ENCODE measurements around the gene AGXT2.
"Not testable (repeated sequence)": the region's sequence is repeated elsewhere in the genome, so short reads cannot be mapped to it uniquely, and the experiment has no call there.

The AGXT2 gene

DNA sequence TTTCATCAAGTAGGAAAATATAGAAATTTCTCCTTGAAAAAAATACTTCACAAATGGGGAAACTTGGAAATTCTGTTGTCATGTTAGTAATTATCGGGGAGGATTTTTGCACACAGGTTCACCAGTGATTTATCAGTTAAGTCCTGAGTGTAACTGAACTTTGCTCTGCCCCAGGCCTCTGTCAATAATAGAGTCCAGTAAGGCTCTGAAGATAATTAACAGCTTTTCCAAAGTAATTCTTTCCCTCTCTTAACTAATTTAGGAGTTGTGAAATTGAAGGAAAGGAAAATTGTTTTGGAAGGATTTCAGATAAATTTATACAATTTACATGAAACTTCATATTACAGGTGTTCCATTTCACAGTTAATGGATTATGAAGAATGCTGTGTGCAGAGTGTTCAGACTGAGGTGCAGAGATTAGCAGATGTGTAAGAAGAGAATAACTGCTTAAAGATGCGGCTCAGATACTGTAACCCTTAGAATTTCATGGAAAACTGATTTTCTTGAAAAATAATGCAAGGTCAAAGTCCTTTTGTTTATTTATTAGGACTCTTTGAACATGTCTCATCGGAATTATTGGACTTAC, 2.9 kb upstream of the AGXT2 start:
- DNase-seq: no peak

DNA sequence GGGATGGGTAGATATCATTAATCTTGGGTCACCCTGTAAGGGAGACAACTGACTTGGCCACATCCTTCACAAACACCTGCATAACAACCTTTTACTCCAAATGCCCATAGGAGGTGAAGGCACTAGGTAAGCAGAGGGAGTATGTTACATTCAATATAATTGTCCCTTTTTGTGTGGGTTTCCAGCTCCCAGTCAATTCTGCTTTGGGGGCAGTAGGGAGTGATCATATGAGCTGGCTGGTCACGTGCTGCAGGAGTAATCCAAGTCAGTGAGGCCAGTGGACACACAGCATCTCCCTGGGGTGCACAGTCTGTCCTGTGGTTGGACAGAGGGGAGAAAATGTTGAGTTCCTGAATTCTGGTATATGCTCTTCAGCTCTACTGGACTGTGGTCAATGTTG, 1.2 kb upstream of the AGXT2 start:
- DNase-seq: no peak

DNA sequence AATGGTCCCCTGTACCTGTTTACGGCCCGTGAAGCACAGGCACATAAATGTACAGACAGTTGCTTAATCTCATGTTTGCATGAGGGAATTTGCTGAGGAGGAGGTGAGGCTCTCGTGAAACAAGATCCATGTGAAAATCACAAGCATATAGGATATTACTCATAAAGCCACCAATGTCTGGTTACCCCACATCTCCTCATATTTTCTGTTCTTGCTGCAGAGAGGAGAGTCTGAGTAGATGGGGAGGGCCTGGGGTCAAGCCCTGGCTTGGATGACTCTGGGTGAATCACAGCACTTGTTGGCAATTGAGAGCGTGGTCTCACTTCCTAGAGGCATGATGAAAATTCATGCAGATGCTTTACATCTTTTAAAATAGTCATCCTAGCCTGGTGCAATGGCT, 975 bp downstream of the AGXT2 start:
- DNase-seq: no peak

DNA sequence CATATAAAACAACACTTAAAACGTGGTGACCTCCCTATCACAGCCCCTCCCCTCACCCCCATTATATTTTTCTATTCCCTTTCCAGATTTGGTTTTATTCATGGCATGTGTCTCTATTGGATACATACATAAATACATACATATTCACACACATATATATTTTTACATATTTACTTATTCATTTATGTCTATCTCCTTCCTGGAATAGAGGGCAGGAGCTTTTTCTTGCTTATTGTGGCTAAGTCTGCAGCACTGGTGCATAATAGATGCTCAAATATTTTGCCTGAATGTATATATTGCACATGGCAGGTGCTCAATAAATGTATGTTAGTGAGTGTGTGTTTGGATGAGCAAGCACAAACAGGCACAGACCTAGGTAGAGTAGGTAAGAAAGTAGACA, 2.5 kb downstream of the AGXT2 start:
- no peak for DNase-seq

DNA sequence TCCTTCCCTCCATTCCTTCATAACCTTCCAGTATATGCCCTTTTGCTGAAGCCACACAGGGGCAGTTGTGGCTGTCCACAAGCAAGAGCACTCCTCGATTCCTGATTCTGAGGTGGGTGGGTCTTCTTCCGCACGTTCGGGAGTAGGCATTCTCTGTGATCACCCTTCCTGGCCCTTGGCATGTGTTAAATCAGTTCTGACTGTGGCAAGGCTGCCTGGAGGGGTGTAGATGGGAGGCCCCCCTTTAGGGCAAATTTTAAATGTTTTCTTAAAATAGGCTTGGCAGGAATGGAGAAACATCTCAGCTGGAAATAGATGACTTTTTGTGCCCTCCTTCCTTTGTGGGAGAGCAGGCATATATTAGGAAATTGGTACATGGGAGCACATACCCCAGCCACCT, 3.1 kb downstream of the AGXT2 start:
- DNase-seq: no peak

DNA sequence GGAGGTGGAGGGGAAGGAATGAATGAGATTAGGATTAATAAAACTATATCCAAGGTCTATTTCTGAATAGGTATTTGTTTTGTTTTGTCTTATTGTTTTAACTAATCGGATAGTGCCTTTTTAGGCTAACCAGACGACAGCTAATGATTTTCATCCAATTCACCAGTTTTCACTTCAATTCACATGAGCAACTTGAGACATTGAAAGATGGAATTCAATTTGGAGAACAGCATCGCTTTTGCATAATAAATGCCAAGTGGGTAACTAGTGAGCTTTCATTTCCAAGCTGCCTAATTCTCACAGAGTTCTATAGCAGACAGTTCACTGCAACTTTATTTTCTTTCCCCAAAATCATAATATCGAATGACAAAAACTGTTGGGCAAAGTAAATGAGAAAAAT, 5.0 kb downstream of the AGXT2 start:
- DNase-seq: no peak

DNA sequence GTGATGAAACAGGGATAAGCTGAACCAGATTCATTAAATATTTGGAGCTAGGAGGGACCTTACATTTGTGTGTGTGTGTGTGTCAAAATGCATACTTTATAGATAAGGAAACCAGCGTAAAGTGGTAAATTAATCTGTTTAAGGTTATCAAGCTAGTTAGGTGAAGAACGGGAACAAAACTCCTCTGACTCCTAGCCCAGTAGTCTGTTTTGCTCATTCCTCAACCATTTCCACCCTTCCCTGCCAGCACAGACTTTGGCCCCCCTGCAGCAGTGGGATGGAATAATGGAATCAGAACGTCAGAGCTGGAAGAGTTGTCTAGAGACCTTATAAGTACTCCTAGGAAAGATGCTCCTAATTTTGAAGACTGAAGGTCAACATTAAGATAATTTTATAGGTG, 6.5 kb downstream of the AGXT2 start:
- no peak for DNase-seq

DNA sequence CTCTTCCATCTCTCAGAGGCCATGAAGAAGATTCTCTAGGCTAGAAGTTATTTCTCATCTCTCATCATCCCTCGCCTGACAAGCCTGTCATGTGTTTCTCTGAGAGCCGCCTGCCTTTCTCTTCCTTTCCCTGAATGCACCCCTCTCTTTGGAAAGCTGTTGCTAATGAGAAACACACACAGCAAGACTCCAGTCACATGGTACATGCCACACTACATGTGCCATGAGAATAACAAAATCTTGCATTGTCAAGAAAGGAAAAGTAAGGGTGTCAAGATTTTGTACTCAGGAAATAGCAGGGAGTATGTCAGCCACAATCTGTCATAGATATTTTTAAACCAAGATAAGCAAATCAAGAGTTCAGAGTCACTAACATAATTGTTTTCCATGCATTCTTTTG, 8.9 kb downstream of the AGXT2 start:
- peak; percentile 53 for DNase-seq

DNA sequence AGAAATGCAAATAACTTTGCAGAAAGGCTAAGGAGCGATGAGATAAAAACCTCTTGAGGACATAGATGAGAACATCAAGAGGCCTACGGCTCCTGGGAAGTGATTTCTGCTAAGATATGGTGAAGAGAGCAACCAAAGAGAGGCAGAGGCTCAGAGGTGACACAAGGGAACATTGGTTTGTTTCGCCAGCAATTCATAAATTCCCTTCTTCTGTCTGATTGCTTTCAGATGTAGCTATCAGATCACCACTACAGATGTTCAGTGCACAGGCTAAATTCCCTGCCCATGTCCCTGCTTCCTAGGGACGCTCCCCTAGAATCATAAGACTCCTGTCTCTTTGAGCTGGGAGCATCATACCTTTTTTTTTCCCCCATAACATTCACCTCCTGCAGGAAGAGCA, 11.2 kb downstream of the AGXT2 start:
- no peak for DNase-seq

DNA sequence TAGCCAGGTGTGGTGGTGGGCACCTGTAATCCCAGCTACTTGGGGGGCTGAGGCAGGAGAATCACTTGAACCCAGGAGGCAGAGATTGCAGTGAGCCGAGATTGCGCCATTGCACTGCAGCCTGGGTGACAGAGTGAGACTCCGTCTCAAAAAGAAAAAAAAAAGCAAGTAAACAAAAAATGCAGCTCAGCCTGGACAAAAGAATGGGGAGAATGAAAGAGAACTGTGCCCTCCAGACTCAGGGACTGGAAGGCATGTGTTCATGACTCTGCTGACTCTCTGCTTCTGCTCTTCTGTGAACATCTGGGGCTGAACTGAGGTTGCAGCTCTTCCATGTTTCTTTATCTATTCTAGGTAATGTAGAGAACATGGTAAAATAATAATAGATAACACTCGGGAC, 11.8 kb downstream of the AGXT2 start:
- not testable (repeated sequence) for DNase-seq

DNA sequence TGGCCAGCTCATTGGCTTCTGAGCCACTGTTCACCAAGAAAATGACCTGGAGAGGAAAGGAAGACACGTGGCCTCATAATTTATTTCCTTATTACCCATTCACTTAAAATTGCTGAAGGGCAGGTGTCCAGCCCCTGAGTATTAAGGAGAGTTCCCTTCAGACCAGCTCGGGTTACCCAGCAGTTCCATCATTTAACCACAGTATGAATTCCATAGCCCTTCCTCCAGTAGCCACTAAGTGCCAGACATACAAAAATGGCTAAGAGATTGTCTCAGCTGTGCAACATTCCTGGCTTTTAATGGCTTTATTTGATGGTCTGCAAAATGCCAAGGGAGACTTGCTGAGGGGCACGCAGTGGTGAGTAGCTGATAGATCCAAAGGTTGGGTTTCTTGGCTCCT, 12.5 kb downstream of the AGXT2 start:
- no peak for DNase-seq

DNA sequence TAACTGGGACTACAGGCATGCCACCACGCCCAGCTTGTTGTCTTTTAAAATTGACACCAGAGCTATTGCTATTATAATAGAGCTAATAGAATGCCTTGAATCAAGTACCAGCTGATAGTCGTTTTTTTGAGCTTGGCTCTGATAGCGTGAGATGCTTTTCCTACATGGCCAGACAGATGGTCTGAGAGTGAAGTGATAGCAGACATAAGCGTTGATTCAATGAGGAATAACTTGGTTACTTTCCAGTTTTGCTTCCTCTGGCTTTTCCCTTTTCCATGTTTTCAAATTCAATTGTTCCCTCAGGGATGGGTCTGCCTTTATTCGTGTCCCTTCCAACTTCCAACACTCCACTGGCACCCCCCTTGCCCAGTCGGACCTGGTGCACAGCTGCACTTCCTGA, 15.4 kb downstream of the AGXT2 start:
- no peak for DNase-seq

DNA sequence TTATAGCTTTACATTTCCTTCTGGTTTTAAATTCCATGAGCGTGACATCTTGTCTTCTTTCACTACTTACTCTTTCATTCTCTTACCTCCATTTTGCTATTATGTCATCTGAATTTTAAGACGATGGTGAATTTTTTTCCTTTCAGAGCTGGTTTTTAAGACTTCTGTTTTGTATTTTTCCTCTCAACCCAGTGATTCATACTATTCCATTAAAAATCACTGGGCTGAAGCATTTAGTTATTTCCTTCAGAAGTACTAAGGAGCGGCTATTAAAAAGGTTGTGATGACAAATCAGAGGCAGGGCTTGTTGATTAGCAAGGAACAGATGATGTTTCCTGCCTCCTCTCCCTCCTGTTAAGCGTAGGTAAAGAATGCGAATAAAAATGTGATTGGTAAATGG, 16.5 kb downstream of the AGXT2 start:
- no peak for DNase-seq

DNA sequence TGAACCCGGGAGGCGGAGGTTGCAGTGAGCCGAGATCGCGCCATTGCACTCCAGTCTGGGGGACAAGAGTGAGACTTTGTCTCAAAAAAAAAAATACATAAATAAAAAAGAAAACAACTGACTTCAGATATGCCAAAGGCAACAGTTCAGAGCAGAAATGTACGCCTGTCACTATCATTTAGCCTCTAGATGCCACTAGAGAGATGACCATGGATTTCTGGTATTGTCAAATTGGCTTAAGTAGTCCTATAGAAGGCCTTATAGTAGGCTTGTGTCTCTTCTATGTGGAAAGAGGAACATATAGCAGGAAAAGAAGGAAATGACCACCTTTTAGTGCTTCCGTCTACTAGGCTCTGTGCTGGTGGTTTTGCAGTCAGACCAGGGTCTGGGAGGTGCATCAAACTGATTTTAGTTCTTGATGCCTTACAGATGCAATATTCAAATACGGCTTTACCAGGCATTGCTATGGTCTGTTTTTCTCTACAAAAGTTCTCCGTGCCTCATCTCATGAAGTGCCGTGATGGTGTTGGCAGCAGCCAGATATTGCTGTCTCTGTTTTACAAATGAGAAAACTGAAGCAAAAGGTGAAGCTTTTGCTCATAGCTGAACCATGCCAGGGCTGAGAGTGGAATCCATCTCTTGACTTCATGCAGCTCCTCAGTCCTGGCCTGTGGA, 17.2 kb downstream of the AGXT2 start:
- no peak for DNase-seq

DNA sequence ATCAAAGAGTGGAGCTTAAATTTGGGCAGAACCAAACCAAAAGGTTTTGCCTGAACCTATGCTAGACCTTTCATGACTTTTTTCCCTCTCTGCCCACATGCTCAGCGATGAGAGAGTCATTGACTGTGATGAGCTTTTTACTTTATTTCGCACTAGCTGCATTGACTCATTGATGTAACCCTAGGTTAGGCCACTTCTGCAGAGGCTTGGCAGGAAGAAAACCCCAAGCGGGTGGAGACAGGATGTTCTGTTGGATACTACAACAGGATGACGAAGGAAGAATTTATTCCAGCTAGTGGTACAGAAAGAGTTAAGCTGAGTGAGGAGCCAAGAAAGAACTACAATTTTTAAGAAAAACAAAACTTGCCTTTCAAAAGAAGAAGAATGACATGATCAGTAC, 18.4 kb downstream of the AGXT2 start:
- no peak for DNase-seq

DNA sequence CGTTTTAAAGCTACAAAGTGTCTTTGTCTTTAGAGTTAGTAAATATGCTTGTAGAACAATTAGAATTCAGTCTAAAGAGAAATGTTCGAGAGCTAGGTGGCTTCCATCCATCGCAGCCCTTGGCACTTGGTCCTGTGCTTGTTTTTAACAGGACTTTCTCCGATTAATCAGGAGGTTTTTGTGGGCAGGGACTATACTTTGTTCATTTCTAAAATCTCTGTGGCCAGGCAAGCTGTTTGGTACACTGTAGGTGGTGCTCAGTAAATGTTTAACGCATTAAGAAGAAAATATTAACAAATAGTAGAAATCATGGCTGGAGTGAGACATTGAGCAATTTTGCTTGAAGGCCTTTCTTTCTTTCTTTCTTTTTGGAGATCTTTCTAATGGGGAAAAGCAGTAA, 20.8 kb downstream of the AGXT2 start:
- DNase-seq: no peak

DNA sequence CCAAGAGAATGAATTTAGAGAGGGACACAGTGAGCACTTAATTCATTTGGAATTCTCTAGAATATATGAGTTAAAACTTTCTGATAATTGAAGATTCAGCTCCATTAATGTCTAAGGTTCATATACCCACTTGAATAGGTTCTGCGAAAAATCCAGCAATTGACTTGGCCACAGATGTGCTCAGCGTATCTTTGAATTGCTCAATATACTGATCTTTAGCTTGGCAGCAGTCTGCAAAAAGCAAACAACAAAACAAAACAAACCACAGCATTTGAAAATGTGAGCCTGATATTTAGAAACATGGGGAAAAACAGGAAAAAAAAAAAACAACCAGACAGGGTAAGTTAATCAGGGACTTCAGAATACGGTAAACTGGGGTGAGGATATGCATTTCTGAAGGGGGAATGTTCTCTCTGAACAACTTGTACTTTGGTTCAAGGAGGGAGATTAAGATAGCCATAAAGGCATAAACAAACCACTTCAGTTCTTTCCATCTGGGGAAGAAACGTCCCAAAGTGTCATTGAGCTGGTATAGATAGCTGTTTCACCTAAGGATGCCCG, 21.4 kb downstream of the AGXT2 start:
- no peak for DNase-seq

DNA sequence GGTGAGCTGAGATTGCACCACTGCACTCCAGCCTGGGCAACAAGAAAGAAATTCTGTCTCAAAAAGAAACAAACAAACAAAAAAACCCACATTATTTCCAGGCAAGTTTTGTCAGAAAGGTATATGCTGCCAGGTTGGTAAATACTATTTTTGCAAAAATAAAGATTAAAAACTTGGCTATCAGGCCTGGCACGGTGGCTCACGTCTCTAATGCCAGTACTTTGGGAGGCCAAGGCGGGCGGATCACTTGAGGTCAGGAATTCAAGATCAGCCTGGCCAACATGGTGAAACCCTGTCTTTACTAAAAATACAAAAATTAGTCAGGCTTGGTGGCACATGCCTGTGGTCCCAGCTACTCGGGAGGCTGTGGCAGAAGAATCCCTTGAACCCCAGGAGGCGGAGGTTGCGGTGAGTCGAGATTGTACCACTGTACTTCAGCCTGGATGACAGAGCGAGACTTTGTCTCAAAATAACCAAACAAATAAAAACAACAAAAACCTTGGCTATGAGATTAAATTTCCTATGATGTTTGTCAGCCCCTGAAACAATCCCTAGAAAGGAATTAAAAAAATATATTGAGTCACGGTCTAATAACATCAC, 22.7 kb downstream of the AGXT2 start:
- no peak for DNase-seq

DNA sequence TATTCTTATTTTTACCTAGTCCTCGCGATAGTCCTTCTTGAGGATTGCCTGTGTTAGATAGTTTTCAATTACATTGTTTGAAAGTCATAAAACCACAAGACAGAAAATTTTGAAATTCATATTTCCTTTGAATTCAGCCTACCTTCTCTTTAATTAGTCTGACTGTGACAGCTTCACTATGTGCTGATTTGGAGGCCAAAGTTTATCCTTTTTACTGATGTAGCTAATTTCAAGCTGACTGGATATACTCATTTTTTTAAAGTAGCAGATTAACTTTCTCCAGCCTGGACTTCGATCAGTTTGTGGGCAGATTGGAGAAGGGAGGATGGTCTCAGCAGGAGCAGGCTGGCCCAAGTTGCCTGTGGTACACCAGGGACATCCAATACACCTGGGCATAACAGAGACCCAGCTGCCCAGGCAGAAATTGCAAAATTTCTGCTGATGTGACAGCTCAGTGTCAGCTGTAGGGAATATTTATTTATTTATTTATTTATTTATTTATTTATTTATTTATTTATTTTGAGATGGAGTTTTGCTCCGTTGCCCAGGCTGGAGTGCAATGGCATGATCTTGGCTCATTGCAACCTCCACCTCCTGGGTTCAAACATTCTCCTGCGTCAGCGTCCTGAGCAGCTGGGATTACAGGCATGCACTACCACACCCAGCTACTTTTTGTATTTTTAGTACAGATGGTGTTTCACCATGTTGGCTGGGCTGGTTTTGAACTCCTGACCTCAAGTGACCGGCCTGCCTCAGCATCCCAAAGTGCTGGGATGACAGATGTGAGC, 24.2 kb downstream of the AGXT2 start:
- DNase-seq: no peak

DNA sequence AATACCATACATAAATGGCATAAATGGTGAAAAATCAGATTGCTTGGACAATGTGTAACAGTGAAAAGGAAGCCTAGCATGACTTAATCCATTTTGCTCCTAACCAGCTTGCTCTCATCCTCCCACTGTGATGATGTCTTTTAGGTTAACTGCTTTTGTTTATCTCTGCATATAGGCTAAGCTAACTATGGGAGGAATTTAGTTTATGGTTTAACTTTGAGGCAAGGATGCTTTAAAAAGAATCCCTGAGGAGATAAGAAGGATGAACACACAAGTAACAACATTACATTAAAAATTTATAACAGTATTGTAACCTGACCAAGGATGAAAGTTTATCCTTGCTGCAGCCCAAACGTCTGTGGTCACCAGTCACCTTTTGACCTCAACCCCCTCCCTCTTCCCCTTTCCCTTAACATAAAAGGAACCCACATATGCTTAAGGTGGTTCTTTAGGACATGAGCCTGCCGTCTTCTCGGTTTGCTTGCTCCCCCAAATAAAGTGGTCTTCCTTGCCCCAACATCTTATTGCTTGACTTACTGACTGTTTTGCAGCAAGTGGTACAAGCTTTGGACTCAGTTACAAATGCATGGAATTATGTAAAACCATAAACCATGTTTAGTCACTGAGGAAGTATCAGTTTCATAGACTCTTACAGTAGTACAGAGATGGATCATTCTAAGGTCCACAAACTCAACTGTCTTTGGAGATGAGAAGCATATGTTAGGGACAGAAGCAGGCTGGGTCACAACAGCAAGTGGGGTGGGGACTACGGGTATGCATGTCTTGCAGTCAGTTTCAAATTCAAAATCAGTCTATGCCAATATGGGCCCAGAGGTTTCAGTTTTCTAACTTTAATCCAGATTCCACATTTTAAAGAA, 31.3 kb downstream of the AGXT2 start:
- no peak for DNase-seq

DNA sequence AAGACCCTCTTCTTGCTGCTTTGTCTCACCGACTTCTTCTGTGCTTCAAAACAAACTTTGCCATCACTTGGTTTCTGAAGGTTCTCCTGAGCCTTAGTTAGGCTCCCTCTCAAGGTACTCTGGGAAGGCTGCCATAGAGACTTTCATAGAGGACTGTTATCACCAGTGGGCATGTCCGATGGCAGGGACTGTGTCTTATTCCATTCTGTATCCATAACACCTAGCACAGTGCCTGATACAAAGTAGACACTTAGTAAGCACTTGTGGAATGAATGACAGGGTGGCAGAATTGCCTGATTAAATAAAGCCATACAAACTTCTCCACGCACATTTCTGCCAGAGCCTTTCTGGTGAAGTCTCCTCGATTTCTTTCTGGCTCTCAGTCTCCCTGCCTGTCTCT, 32.7 kb downstream of the AGXT2 start:
- no peak for DNase-seq

DNA sequence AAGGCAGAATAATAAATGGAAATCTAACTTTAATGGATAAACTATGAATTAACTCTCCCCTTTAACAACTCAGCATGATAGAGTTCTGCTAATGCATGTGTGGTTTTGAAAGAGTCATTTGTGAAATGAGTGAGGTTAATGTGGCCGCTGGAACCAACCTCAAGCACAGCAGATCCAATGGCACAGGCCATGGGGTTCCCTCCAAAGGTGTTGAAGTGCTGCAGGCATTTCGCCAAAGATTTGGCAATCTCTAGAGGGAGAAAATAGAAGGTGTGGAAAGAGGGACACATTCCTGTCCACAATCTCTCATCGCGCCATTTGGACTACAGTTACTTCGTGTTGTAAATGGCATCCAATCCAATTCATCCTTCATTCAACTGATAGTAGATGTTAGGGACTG, 35.0 kb downstream of the AGXT2 start:
- DNase-seq: no peak

DNA sequence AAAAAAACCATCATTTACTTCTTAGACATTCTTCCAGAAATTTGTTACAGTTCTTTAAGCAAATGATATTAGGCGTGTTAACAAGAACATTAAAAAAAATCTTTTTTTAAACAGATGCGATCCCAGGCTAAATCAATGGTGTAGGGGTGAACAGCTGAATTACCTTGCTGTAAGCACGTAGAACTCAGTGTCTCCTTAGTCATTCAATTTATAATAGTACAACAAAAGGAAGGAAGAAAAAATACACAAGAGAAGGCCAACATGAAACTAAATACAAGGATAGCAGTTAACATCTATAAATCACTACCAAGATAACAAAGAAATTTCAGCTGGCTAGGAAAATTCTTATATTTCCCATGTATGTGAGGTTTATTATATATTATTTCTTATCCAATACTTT, 35.4 kb downstream of the AGXT2 start:
- no peak for DNase-seq
